Keratinocyte (primary cell): Measurements from ENCODE around the gene CYP39A1. TPM values are rescaled to one million over a fixed set of nuclear protein-coding genes. Genes with fewer than 3 reads are reported as not detected.

Experiments
- DNase-seq: peaks from one replicate; pipeline ENCODE4 v3.0.0-alpha.2; 2011; ENCODE audit warnings: low read depth, missing footprints, low spot score
- FAIRE-seq: peaks from 2 replicates; lab custom pipeline; 2011; peaks lifted over from hg19 to GRCh38; lab: Jason Lieb, UNC
- H2AFZ ChIP-seq: 2 replicates; pipeline ENCODE4 v1.6.0; 2012; ENCODE audit warnings: low read length, control low read depth, inconsistent platforms; ENCODE audit not compliant: control insufficient read depth
- H3K27ac ChIP-seq: 2 replicates; pipeline ENCODE4 v1.5.1; 2011; ENCODE audit warnings: low read length; ENCODE audit not compliant: control insufficient read depth, insufficient read depth
- H3K27me3 ChIP-seq: 3 replicates; pipeline ENCODE4 v1.6.0; 2011; ENCODE audit warnings: low read length; ENCODE audit not compliant: control insufficient read depth, insufficient read depth; ENCODE audit errors: extremely low read depth
- H3K36me3 ChIP-seq, 2 experiments: 2 replicates in 1 of 2; 3 replicates in 1 of 2; pipeline ENCODE4 v1.5.1; 2011; ENCODE audit warnings: low read length in 2 of 2, mild to moderate bottlenecking in 1 of 2; ENCODE audit not compliant: control insufficient read depth in 2 of 2, insufficient read depth in 2 of 2; ENCODE audit errors: extremely low read depth in 1 of 2
- H3K4me1 ChIP-seq: 3 replicates; pipeline ENCODE4 v1.5.1; 2011; ENCODE audit warnings: low read length; ENCODE audit not compliant: control insufficient read depth, insufficient read depth; ENCODE audit errors: extremely low read depth
- H3K4me2 ChIP-seq: 3 replicates; pipeline ENCODE4 v1.6.0; 2011; ENCODE audit warnings: low read depth, low read length; ENCODE audit not compliant: control insufficient read depth, insufficient read depth; ENCODE audit errors: extremely low read depth
- H3K4me3 ChIP-seq, 3 experiments: fragments of 200-600 bp in 1 of 3; sonication (generic) in 1 of 3; 2 replicates in 2 of 3; 3 replicates in 1 of 3; pipeline ENCODE4 v1.5.1; 2011 to 2016; ENCODE audit warnings: low read length in 3 of 3, mild to moderate bottlenecking in 3 of 3, control low read depth in 2 of 3, inconsistent platforms in 1 of 3, low read depth in 1 of 3, mixed read lengths in 1 of 3, mixed run types in 1 of 3, moderate library complexity in 1 of 3; ENCODE audit not compliant: control insufficient read depth in 2 of 3, insufficient read depth in 2 of 3; ENCODE audit errors: extremely low read depth in 1 of 3
- H3K79me2 ChIP-seq: 2 replicates; pipeline ENCODE4 v1.6.0; 2012; ENCODE audit warnings: low read length; ENCODE audit not compliant: control insufficient read depth, insufficient read depth
- H3K9ac ChIP-seq: 3 replicates; pipeline ENCODE4 v1.6.0; 2011; ENCODE audit warnings: low read length; ENCODE audit not compliant: control insufficient read depth, insufficient read depth; ENCODE audit errors: extremely low read depth
- H3K9me1 ChIP-seq: 3 replicates; pipeline ENCODE4 v1.6.0; 2011; ENCODE audit warnings: low read length; ENCODE audit not compliant: control insufficient read depth, insufficient read depth; ENCODE audit errors: extremely low read depth
- H3K9me3 ChIP-seq: 2 replicates; pipeline ENCODE4 v1.5.1; 2012; ENCODE audit warnings: low read depth, low read length; ENCODE audit not compliant: control insufficient read depth
- H4K20me1 ChIP-seq: 3 replicates; pipeline ENCODE4 v1.6.0; 2011; ENCODE audit warnings: low read length; ENCODE audit not compliant: control insufficient read depth, insufficient read depth; ENCODE audit errors: extremely low read depth
- EZH2 ChIP-seq: IDR thresholded peaks from one replicate; pipeline ENCODE4 v1.6.1; 2012; ENCODE audit warnings: inconsistent platforms, mild to moderate bottlenecking, low read length, moderate library complexity
- dilution Hi-C: fragments of 300-500 bp; cut with MboI; formaldehyde crosslinking; loops from one replicate; pipeline ENCODE4 v1.7.0; 2020; ENCODE audit warnings: low sequenced_read_pairs; ENCODE audit not compliant: extremely low pct_ligation_motif_present
- polyA plus RNA-seq, 5 experiments: library from polyadenylated mRNA; depleted of rRNA in 3 of 5; stranded (reverse) in 3 of 5; stranded (forward) in 1 of 5; unstranded in 1 of 5; fragments of >200 nt; gene quantifications; 1 replicate in 1 of 5; 2 replicates in 3 of 5; 3 replicates in 1 of 5; pipeline versions ENCODE4 v1.2.1 to v1.2.3, GENCODE V29; 2011 to 2012; ENCODE audit warnings: missing spikeins in 2 of 5, low read depth in 1 of 5, low replicate concordance in 1 of 5
- TF ChIP-seq, protein P1 (sequence below), 3 experiments: IDR thresholded peaks in 1 of 3; conservative IDR thresholded peaks in 1 of 3; optimal IDR thresholded peaks in 1 of 3; 2 replicates in 2 of 3; 3 replicates in 1 of 3; pipeline versions ENCODE3 to v1.5.1; 2011; ENCODE audit warnings: low read length in 3 of 3, mild to moderate bottlenecking in 3 of 3, moderate library complexity in 2 of 3, control low read depth in 1 of 3, inconsistent platforms in 1 of 3; ENCODE audit not compliant: insufficient read depth in 2 of 3; ENCODE audit errors: extremely low read depth in 1 of 3

Gene CYP39A1
- polyA plus RNA-seq, 1 donor (not counting 4 experiments of a cell fraction or from before 2014, with no cell fraction given): 1.6 TPM

DNA sequence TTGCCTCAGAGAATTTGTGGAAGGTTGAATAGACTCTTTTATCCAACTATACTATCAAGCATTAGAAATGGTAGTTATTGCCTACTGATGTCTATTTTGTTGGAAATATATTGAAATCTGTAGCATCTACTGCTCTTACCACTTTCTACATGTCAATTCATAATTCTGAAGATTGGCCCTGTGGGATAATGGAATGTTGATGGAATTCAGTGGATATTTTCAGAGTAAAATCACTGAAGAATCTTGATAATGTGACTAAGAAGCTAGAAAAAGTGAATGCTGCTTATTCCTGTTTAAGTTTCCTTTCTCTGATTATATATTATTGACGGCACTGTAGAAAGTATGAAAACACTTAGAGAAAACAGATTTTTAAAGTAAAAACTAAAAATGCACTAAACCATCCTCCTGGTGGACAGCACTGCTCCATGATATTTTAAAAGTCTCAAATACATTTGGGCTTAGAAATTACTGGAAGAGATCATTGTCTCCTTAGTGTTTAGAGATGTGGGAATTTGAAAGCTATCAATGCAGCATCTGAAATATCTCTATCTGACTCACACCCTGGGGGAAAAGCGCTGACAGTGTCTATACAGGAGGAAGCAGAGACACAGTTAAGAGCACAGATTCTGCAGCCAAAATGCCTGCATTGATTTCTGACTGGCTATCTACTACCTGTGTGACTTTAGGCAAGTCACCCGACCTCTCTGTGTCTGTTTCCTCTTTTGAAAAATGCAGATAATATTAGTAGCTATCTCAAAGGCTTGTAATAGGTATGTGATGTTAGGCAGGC, 123.5 kb downstream of the CYP39A1 start:
- Histone ChIP-seq H3K9me3 (no peaks in the 10 kb centered on the region), H3K27me3 (no peaks in the 10 kb centered on the region), H3K36me3 (no peaks in the 10 kb centered on the region), H3K9ac (no peak overlapping the region), H3K4me2 (no peak overlapping the region), H3K4me3 (no peak overlapping the region), H3K9me1 (no peaks in the 10 kb centered on the region), H3K79me2 (no peaks in the 10 kb centered on the region), H3K27ac (no peak overlapping the region), H3K4me1 (no peaks in the 10 kb centered on the region), H2AFZ (no peak overlapping the region), H4K20me1 (no peaks in the 10 kb centered on the region)
- dilution Hi-C loops: no loop called here
- no peak for DNase-seq
- FAIRE-seq: no peak
- TF ChIP-seq, protein P1, sequence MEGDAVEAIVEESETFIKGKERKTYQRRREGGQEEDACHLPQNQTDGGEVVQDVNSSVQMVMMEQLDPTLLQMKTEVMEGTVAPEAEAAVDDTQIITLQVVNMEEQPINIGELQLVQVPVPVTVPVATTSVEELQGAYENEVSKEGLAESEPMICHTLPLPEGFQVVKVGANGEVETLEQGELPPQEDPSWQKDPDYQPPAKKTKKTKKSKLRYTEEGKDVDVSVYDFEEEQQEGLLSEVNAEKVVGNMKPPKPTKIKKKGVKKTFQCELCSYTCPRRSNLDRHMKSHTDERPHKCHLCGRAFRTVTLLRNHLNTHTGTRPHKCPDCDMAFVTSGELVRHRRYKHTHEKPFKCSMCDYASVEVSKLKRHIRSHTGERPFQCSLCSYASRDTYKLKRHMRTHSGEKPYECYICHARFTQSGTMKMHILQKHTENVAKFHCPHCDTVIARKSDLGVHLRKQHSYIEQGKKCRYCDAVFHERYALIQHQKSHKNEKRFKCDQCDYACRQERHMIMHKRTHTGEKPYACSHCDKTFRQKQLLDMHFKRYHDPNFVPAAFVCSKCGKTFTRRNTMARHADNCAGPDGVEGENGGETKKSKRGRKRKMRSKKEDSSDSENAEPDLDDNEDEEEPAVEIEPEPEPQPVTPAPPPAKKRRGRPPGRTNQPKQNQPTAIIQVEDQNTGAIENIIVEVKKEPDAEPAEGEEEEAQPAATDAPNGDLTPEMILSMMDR (optimal IDR thresholded peaks at IDR 0.05 in 1 of 3, IDR thresholded peaks at IDR 0.05 in 1 of 3, conservative IDR thresholded peaks at IDR 0.05 in 1 of 3; ENCODE audit: extremely low read depth in 1 of 3, insufficient read depth in 2 of 3, low read length in 3 of 3): no peak
- no peak for TF ChIP-seq EZH2

DNA sequence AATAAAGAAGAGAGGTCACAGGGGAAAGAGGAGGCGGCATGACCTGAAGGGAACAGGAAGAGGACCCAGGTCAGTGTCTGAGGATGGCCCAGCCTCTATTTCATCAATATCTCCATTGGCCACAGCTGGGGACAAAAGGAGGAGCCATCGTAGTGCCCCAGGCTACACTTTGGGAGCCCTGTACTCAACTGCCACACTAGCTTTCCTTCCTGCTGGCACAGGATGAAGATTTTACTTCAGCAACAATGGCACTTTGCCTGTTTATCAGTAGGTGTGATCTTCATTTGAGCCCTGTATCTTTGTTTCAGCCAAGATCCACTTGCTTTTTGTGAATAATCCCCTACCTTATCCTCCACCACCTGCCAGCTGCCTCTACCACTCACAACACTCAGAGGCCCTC, 126.0 kb downstream of the CYP39A1 start:
- Histone ChIP-seq H3K9me1 (no peaks in the 10 kb centered on the region), H2AFZ (no peak overlapping the region), H3K9me3 (no peaks in the 10 kb centered on the region), H3K4me3 (no peak overlapping the region), H3K4me1 (no peaks in the 10 kb centered on the region), H3K9ac (no peak overlapping the region), H3K27me3 (no peaks in the 10 kb centered on the region), H3K79me2 (no peaks in the 10 kb centered on the region), H4K20me1 (no peaks in the 10 kb centered on the region), H3K36me3 (no peaks in the 10 kb centered on the region), H3K4me2 (no peak overlapping the region), H3K27ac (no peak overlapping the region)
- dilution Hi-C loops: no loop called here
- DNase-seq: no peak
- TF ChIP-seq, protein P1 (optimal IDR thresholded peaks at IDR 0.05 in 1 of 3, IDR thresholded peaks at IDR 0.05 in 1 of 3, conservative IDR thresholded peaks at IDR 0.05 in 1 of 3; ENCODE audit: extremely low read depth in 1 of 3, insufficient read depth in 2 of 3, low read length in 3 of 3): no peak
- no peak for TF ChIP-seq EZH2
- FAIRE-seq: no peak
